Type B pancreatic cell (in vitro differentiated cells): ENCODE results near the gene ATP5ME. TPM values are rescaled to one million over a fixed set of nuclear protein-coding genes. Genes with fewer than 3 reads are reported as not detected.

Experiments used
- DNase-seq: peaks from one replicate; pipeline ENCODE4 v3.0.0; 2021; ENCODE audit warnings: mixed read lengths; ENCODE audit not compliant: unreplicated experiment; ENCODE audit errors: extremely low spot score
- H3K27ac Mint-ChIP-seq: 2 replicates; pipeline ENCODE4 v1.8.0; 2021; ENCODE audit warnings: mild to moderate bottlenecking, mixed read lengths
- H3K27me3 Mint-ChIP-seq: 2 replicates; pipeline ENCODE4 v1.8.0; 2021; ENCODE audit warnings: mixed read lengths
- H3K36me3 Mint-ChIP-seq: 2 replicates; pipeline ENCODE4 v1.8.0; 2021; ENCODE audit warnings: mixed read lengths
- H3K4me1 Mint-ChIP-seq: one replicate; pipeline ENCODE4 v1.8.0; 2021; ENCODE audit warnings: mixed read lengths; ENCODE audit not compliant: unreplicated experiment
- H3K4me3 Mint-ChIP-seq: 2 replicates; pipeline ENCODE4 v1.8.0; 2021; ENCODE audit warnings: mild to moderate bottlenecking, mixed read lengths
- H3K9me3 Mint-ChIP-seq: 2 replicates; pipeline ENCODE4 v1.8.0; 2021; ENCODE audit warnings: mixed read lengths
- CTCF ChIP-seq: fragments of 200-600 bp; sonication (generic); conservative IDR thresholded peaks from 2 replicates; pipeline ENCODE4 v1.5.0; 2021; ENCODE audit warnings: antibody characterized with exemption, mild to moderate bottlenecking
- total RNA-seq: library from RNA; stranded (reverse); gene quantifications from 2 replicates; pipeline ENCODE4 v1.2.1, GENCODE V29; 2021; ENCODE audit warnings: low replicate concordance

ATP5ME gene
- total RNA-seq, 1 donor from 2014 or later: 285 TPM

GRCh38 chr4:660401-660800, 13.7 kb downstream of the ATP5ME start:
- H3K4me1 Mint-ChIP-seq: no peaks in the 10 kb centered on the region
- no peak for DNase-seq
- no peak overlapping the region for H3K4me3 Mint-ChIP-seq
- H3K36me3 Mint-ChIP-seq: no peaks in the 10 kb centered on the region
- H3K27me3 Mint-ChIP-seq: no peaks in the 10 kb centered on the region
- no peaks in the 10 kb centered on the region for H3K9me3 Mint-ChIP-seq
- H3K27ac Mint-ChIP-seq: no peak overlapping the region
- TF ChIP-seq CTCF: no peak

GRCh38 chr4:659851-660250, 14.2 kb downstream of the ATP5ME start:
- Mint-ChIP-seq H3K27me3 (no peaks in the 10 kb centered on the region), H3K36me3 (no peaks in the 10 kb centered on the region), H3K4me3 (no peak overlapping the region), H3K27ac (peak overlapping the region; percentile 40), H3K4me1 (no peaks in the 10 kb centered on the region), H3K9me3 (no peaks in the 10 kb centered on the region)
- no peak for TF ChIP-seq CTCF
- no peak for DNase-seq

DNA sequence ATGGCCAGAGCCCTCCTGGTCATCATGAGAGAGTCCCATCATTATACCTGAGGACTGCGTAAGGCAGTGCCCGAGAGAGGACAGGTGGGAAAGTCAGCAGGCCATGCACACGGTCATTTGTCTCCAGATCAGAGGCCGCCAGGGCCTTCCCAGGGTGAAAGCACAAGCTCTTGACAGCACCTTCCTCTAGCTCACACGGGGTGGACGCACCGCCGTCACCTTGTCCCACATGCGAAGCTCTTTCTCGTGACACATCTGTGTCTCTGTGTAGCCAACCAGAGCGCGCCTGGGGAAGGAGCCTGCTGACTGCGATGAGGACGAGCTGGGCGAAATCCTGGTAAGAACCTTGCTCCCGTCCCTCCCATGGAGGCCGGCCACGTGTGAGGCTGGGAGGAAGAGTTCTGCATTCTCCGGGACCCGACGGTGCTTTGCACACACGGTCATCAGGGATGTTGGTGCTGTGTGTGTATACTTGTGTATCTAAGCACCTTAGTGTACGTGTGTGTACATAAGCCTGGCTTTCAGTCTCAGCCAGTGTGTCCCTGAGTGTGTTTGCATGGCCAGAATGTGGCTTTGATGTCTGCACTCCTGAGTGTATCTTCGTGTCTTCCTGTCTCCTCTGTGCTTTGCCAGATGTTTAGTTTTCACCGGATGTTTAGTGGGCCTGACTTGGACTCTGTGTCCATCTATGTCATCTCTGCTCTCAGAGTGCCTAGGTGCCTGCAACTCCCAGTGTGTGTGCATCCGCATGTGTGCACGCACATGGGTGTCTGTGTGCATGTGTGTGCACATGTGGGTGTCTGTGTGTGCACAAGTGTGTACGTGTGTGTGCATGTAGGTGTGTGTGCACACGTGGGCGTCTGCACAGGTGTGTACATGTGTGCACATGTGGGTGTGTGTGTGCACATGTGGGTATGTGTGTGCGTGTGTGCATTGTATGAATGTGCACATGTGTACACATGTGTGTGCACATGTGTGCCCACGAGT, 15.1 kb downstream of the ATP5ME start:
- Mint-ChIP-seq H3K36me3 (no peaks in the 10 kb centered on the region), H3K4me1 (no peaks in the 10 kb centered on the region), H3K27ac (peak overlapping the region; percentile 56), H3K9me3 (no peaks in the 10 kb centered on the region), H3K27me3 (no peaks in the 10 kb centered on the region), H3K4me3 (peak overlapping the region; percentile 23)
- TF ChIP-seq CTCF: no peak
- DNase-seq: no peak

DNA sequence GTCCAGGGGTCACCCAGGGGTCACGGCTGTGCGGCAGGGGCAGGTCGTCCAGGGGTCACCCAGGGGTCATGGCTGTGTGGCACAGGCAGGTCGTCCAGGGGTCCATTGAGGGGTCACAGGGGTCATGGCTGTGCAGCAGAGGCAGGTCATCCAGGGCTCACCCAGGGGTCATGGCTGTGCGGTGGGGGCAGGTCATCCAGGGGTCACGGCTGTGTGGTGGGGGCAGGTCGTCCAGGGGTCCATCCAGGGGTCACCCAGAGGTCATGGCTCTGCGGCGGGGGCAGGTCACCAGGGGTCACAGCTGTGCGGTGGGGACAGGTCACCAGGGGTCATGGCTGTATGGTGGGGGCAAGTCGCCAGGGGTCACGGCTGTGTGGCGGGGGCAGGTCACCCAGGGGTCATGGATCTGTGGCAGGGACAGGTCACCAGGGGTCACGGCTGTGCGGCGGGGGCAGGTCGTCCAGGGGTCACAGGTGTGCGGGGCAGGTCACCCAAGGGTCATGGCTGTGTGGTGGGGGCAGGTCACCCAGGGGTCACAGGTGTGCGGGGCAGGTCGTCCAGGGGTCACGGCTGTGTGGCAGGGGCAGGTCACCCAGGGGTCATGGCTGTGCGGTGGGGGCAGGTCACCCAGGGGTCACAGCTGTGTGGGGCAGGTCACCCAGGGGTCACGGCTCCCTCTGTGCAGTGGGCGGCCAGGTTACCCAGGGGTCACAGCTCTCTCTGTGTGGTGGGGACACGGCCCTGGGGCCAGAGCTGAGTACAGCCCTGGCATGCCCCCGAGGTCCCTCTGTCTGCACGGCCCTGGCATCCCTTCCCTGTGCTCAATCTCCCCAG, 16.0 kb downstream of the ATP5ME start:
- DNase-seq: no peak
- TF ChIP-seq CTCF: no peak
- H3K4me3 Mint-ChIP-seq: peak overlapping the region; percentile 23
- no peaks in the 10 kb centered on the region for H3K4me1 Mint-ChIP-seq
- H3K36me3 Mint-ChIP-seq: no peaks in the 10 kb centered on the region
- H3K27me3 Mint-ChIP-seq: no peaks in the 10 kb centered on the region
- H3K27ac Mint-ChIP-seq: peak overlapping the region; percentile 56
- no peaks in the 10 kb centered on the region for H3K9me3 Mint-ChIP-seq

DNA sequence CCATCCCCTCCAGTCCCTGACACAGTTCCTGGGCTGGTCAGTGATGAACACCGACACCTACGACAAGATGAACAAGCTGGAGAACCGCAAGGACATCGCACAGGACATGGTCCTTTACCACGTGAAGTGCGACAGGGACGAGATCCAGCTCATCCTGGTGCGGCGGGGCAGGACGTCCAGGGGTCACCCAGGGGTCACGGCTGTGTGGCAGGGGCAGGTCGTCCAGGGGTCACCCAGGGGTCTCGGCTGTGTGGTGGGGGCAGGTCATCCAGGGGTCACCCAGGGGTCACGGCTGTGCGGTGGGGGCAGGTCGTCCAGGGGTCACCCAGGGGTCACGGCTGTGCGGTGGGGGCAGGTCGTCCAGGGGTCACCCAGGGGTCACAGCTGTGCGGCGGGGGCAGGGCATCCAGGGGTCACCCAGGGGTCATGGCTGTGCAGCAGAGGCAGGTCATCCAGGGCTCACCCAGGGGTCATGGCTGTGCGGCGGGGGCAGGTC, 16.7 kb downstream of the ATP5ME start:
- Mint-ChIP-seq H3K9me3 (no peaks in the 10 kb centered on the region), H3K27me3 (no peaks in the 10 kb centered on the region), H3K4me1 (no peaks in the 10 kb centered on the region), H3K27ac (peak overlapping the region; percentile 50), H3K36me3 (no peaks in the 10 kb centered on the region), H3K4me3 (no peak overlapping the region)
- TF ChIP-seq CTCF: no peak
- DNase-seq: no peak
